ENCODE results near the gene TRAPPC1.

Gene TRAPPC1

GRCh38 chr17:7881276-7882054 is 50.3 kb downstream of the TRAPPC1 start:
- peak in 1 of 2 donors; percentile 26 for DNase-seq (ENCODE audit: low read depth in 2 of 2)
- H3K4me3 ChIP-seq (replicated peaks in 1 of 2; ENCODE audit: low read depth in 2 of 2, low read length in 2 of 2) = no peak overlapping the region

More at GRCh38 chr17:7881276-7882054, 50.3 kb downstream of the TRAPPC1 start:
- no peak for TF ChIP-seq CTCF (IDR thresholded peaks at IDR 0.05; ENCODE audit: low read depth, low read length)
